Thyroid gland (tissue), 4 donors: ENCODE measurements around the gene FOXC1. TPM values are rescaled to one million over a fixed set of nuclear protein-coding genes. Genes with fewer than 3 reads are reported as not detected.

ENCODE experiments used
- DNase-seq, 2 donors: peaks; one replicate each; pipeline ENCODE4 v3.0.0-alpha.2; 2019
- H3K27ac ChIP-seq, 3 donors: fragments of 200-600 bp; sonication (generic); 1 replicate in 2 of 3; 2 replicates in 1 of 3; pipeline ENCODE4 v1.5.1; 2016 to 2019; ENCODE audit warnings: mild to moderate bottlenecking in 1 of 3, moderate library complexity in 1 of 3
- H3K27me3 ChIP-seq: fragments of 200-600 bp; sonication (generic); one replicate; pipeline ENCODE4 v1.5.1; 2019
- H3K36me3 ChIP-seq, 2 donors: fragments of 200-600 bp; sonication (generic); one replicate each; pipeline ENCODE4 v1.5.1; 2016 to 2019
- H3K4me1 ChIP-seq, 2 donors: fragments of 200-600 bp; sonication (generic); one replicate each; pipeline ENCODE4 v1.5.1; 2017 to 2019
- H3K4me3 ChIP-seq, 3 donors: fragments of 200-600 bp; sonication (generic); replicated peaks in 1 of 3; 1 replicate in 2 of 3; 2 replicates in 1 of 3; pipeline ENCODE4 v1.5.1; 2016; ENCODE audit warnings: mild to moderate bottlenecking in 1 of 3
- H3K9me3 ChIP-seq: fragments of 200-600 bp; sonication (generic); one replicate; pipeline ENCODE4 v1.5.1; 2017
- POLR2A ChIP-seq, 2 donors: fragments of 450-650 bp; IDR thresholded peaks; one replicate each; pipeline ENCODE4 v1.6.1; 2017; ENCODE audit warnings: antibody characterized with exemption in 2 of 2, mild to moderate bottlenecking in 2 of 2, moderate library complexity in 1 of 2
- WGBS, 2 donors: methylation state at CpG; one replicate each; pipeline ENCODE4 v1.1.5; 2017; 5-methylcytosine and 5-hydroxymethylcytosine counted together
- intact Hi-C: fragments of 100-400 bp; cut with DNase I; formaldehyde crosslinking; loops from one replicate; pipeline ENCODE4 v1.15.1; 2023
- total RNA-seq, 4 donors: library from RNA; depleted of rRNA; stranded (reverse); fragments of >200 nt; gene quantifications; one replicate each; pipeline ENCODE4 v1.2.3, GENCODE V29; 2016
- TF ChIP-seq, protein P1 (sequence below), 6 experiments: fragments of 200-600 bp in 3 of 6; fragments of 450-650 bp in 3 of 6; sonication (generic) in 3 of 6; IDR thresholded peaks; one replicate each; pipeline ENCODE4 v1.5.1; 2016 to 2019; ENCODE audit warnings: antibody characterized with exemption in 6 of 6, mild to moderate bottlenecking in 2 of 6, inconsistent platforms in 1 of 6, moderate library complexity in 1 of 6

FOXC1 gene
- total RNA-seq, 4 donors from 2014 or later: 3.8 to 8.1 (median 5.5) TPM

DNA sequence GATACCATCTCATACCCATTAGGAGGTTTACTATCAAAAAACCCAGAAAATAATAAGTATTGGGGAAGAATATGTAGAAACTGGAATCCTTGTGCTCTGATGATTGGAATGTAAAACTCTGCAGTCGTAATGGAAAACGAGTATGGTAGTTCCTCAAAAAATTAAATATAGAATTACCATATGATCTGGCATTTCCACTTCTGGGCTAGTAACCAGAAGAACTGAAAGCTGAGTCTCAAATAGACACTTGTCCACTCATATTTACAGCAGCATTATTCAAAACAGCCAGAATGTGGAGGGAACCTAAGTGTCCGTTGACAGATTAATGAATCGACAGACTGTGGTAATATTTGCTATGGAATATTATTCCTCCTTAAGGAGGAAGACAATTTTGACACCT is 44.3 kb downstream of the FOXC1 start:
- no peak overlapping the region for H3K4me3 ChIP-seq
- no peak overlapping the region for H3K27ac ChIP-seq
- no peaks in the 10 kb centered on the region for H3K36me3 ChIP-seq
- H3K9me3 ChIP-seq: no peaks in the 10 kb centered on the region
- peaks cover 0 to 7% of the 10 kb centered on the region in 2 donors for H3K4me1 ChIP-seq
- WGBS, 2 donors: 93 to 95% methylated on average over 4 of the region's 4 CpGs
- DNase-seq: no peak
- intact Hi-C loops: no loop called here
- no peaks in the 10 kb centered on the region for H3K27me3 ChIP-seq
- no peak for TF ChIP-seq POLR2A (IDR thresholded peaks at IDR 0.05)
- TF ChIP-seq, protein P1, sequence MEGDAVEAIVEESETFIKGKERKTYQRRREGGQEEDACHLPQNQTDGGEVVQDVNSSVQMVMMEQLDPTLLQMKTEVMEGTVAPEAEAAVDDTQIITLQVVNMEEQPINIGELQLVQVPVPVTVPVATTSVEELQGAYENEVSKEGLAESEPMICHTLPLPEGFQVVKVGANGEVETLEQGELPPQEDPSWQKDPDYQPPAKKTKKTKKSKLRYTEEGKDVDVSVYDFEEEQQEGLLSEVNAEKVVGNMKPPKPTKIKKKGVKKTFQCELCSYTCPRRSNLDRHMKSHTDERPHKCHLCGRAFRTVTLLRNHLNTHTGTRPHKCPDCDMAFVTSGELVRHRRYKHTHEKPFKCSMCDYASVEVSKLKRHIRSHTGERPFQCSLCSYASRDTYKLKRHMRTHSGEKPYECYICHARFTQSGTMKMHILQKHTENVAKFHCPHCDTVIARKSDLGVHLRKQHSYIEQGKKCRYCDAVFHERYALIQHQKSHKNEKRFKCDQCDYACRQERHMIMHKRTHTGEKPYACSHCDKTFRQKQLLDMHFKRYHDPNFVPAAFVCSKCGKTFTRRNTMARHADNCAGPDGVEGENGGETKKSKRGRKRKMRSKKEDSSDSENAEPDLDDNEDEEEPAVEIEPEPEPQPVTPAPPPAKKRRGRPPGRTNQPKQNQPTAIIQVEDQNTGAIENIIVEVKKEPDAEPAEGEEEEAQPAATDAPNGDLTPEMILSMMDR (IDR thresholded peaks at IDR 0.05): no peak

GRCh38 chr6:1657116-1657770 is 47.5 kb downstream of the FOXC1 start:
- H3K27ac ChIP-seq: no peak overlapping the region
- DNase-seq: peak in 1 of 2 donors; percentile 19
- H3K27me3 ChIP-seq: no peaks in the 10 kb centered on the region
- no peaks in the 10 kb centered on the region for H3K9me3 ChIP-seq
- intact Hi-C loops: no loop called here
- TF ChIP-seq, protein P1 (IDR thresholded peaks at IDR 0.05): no peak
- TF ChIP-seq POLR2A (IDR thresholded peaks at IDR 0.05): no peak
- H3K4me1 ChIP-seq: peaks cover 0 to 7% of the 10 kb centered on the region in 2 donors
- no peaks in the 10 kb centered on the region for H3K36me3 ChIP-seq
- 49 to 62% methylated on average over 13 of the region's 13 CpGs for WGBS, 2 donors
- H3K4me3 ChIP-seq: no peak overlapping the region

GRCh38 chr6:1657771-1658165 is 48.1 kb downstream of the FOXC1 start:
- Histone ChIP-seq H3K9me3 (no peaks in the 10 kb centered on the region), H3K36me3 (no peaks in the 10 kb centered on the region), H3K27me3 (no peaks in the 10 kb centered on the region), H3K27ac (no peak overlapping the region), H3K4me1 (peaks cover 0 to 7% of the 10 kb centered on the region in 2 donors), H3K4me3 (no peak overlapping the region)
- no peak for TF ChIP-seq POLR2A (IDR thresholded peaks at IDR 0.05)
- TF ChIP-seq, protein P1 (IDR thresholded peaks at IDR 0.05): no peak
- 86 to 88% methylated on average over 7 of the region's 7 CpGs for WGBS, 2 donors
- intact Hi-C loops: no loop called here
- no peak for DNase-seq

DNA sequence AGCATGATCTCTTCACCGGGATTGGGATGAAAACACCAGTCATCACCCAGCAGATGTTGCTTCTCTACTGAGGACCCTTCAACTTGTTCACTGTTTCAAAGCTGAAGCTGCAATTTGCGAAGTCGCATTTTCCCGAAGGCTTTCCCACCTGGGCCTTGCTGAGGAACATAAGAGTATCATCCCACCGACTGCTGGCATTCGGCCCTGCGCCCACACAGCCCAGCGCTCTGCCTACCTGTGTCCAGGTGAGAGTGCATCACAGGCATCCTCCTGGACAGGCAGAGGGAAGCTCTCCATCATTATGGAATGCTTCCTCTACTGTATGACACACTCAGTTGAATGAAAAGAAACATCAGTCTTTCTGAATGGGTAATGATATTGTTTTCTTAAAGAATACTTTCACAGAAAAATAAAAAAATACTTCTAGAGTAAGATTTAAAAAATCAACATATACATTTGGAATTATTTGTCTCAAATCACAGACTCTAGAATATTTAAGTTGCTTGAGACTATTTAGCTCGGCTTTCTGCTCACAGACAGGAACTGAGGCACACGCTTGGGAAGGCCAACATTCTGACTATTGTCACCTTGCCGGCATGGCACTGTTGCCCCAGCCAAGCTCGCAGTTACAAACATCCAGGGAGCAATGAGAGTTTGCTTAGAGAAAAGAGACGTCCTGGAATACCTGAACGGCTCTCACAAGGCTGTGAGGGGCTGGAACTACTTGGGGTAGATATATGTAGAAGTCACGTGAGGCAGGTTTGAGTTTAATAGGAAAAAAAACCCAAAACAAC is 48.7 kb downstream of the FOXC1 start:
- Histone ChIP-seq H3K9me3 (no peaks in the 10 kb centered on the region), H3K4me1 (peaks cover 0 to 7% of the 10 kb centered on the region in 2 donors), H3K36me3 (no peaks in the 10 kb centered on the region), H3K27me3 (no peaks in the 10 kb centered on the region), H3K4me3 (no peak overlapping the region), H3K27ac (no peak overlapping the region)
- TF ChIP-seq, protein P1 (IDR thresholded peaks at IDR 0.05): no peak
- TF ChIP-seq POLR2A (IDR thresholded peaks at IDR 0.05): no peak
- intact Hi-C loops: no loop called here
- DNase-seq: no peak
- 95 to 96% methylated on average over 15 of the region's 15 CpGs for WGBS, 2 donors

- intact Hi-C loops: no loop called here
- no peak for DNase-seq
- Histone ChIP-seq H3K27ac (no peak overlapping the region), H3K4me1 (peaks cover 0 to 7% of the 10 kb centered on the region in 2 donors), H3K36me3 (no peaks in the 10 kb centered on the region), H3K4me3 (no peak overlapping the region), H3K9me3 (no peaks in the 10 kb centered on the region), H3K27me3 (no peaks in the 10 kb centered on the region)
- WGBS, 2 donors: 82 to 88% methylated on average over 7 of the region's 7 CpGs
- TF ChIP-seq, protein P1 (IDR thresholded peaks at IDR 0.05): no peak
- TF ChIP-seq POLR2A (IDR thresholded peaks at IDR 0.05): no peak
Measured at GRCh38 chr6:1659816-1660215, 50.1 kb downstream of the FOXC1 start.
